Right cardiac atrium (tissue), 5 donors: ENCODE measurements around the gene KNSTRN. TPM values are rescaled to one million over a fixed set of nuclear protein-coding genes. Genes with fewer than 3 reads are reported as not detected.

ENCODE experiments used
- ATAC-seq, 2 donors: fragments of 200-7000 bp; cut with Tn5 transposase; one replicate each; pipeline versions ENCODE4 v1.8.0 to v1.9.1; 2020; ENCODE audit warnings: moderate library complexity in 2 of 2, mild to moderate bottlenecking in 1 of 2
- DNase-seq, 3 donors: peaks; one replicate each; pipeline ENCODE4 v3.0.0-alpha.2; 2020
- H3K27ac ChIP-seq: one replicate; pipeline ENCODE4 v1.5.1; 2013; ENCODE audit warnings: mild to moderate bottlenecking, low read length, control low read depth, moderate library complexity
- H3K27me3 ChIP-seq: one replicate; pipeline ENCODE4 v1.6.1; 2013; ENCODE audit not compliant: control insufficient read depth, insufficient read depth
- H3K4me1 ChIP-seq: one replicate; pipeline ENCODE4 v1.6.1; 2013; ENCODE audit warnings: low read length; ENCODE audit not compliant: control insufficient read depth, insufficient read depth
- H3K4me3 ChIP-seq: one replicate; pipeline ENCODE4 v1.5.1; 2013; ENCODE audit warnings: low read length, control low read depth
- H3K9me3 ChIP-seq: one replicate; pipeline ENCODE4 v1.6.1; 2013; ENCODE audit warnings: low read length; ENCODE audit not compliant: control insufficient read depth
- WGBS: extraction: QIAGEN DNeasy Blood & Tissue Kit; methylation state at CpG from one replicate; pipeline ENCODE4 v1.1.7; 2013; 5-methylcytosine and 5-hydroxymethylcytosine counted together
- intact Hi-C, 4 donors: fragments of 100-400 bp; cut with DNase I; formaldehyde crosslinking; loops; one replicate each; pipeline versions ENCODE4 v1.11.0 to v1.14.0; 2022 to 2023
- polyA plus RNA-seq: library from polyadenylated mRNA; stranded (reverse); fragments of 200-250 nt; gene quantifications from one replicate; pipeline ENCODE4 v1.2.3, GENCODE V29; 2013
- total RNA-seq, 4 donors: library from RNA; stranded (reverse); fragmentation: NEBNext Ultra II Directional; extraction: Animal tissue kit (Norgen Biotek cat#: 25700); gene quantifications; one replicate each; pipeline ENCODE4 v1.2.1, GENCODE V29; 2021
- donor health status: healthy with polysubstance abuse.
- donor health status: DM: no; HTN: yes; CAD: no.
- donor health status: DM: no; HTN: no; CAD: no.
- donor health status: DM: no; HTN: yes; CAD: no; lungs with severe emphysema.
- donor health status: DM: yes; HTN: yes; CAD: no.

Gene KNSTRN
- total and polyA plus RNA-seq, 5 donors: 8.9 to 10.0 (median 9.4) TPM

GRCh38 chr15:40339621-40339945 lies 42.9 kb upstream of the KNSTRN start:
- peak overlapping the region; percentile 92 for H3K27ac ChIP-seq
- no peak for ATAC-seq

GRCh38 chr15:40340038-40340739 lies 42.3 kb upstream of the KNSTRN start:
- DNase-seq (peak; percentile 85 to 95 (median 95)), ATAC-seq (peak; percentile 59 to 65)
- Histone ChIP-seq H3K9me3 (no peaks in the 10 kb centered on the region), H3K27ac (peak overlapping the region; percentile 92), H3K4me1 (peaks cover 19% of the 10 kb centered on the region), H3K27me3 (no peaks in the 10 kb centered on the region), H3K4me3 (peak overlapping the region; percentile 35)
- 15% methylated on average over 14 of the region's 14 CpGs for WGBS
- intact Hi-C loops: loop anchor here in 1 of 4 donors (5.0 kb wide), 1 partner anchor 82 kb away; no protein-coding TSS in a partner anchor

More at GRCh38 chr15:40339621-40339945, 42.9 kb upstream of the KNSTRN start:
- intact Hi-C loops: no loop called here
- H3K27me3 ChIP-seq: no peaks in the 10 kb centered on the region
- no peaks in the 10 kb centered on the region for H3K9me3 ChIP-seq
- WGBS: 61% methylated on average over 7 of the region's 7 CpGs
- DNase-seq: peak in 2 of 3 donors; percentile 60 to 75
- peak overlapping the region; percentile 35 for H3K4me3 ChIP-seq
- H3K4me1 ChIP-seq: peaks cover 22% of the 10 kb centered on the region

- Histone ChIP-seq H3K4me3 (peak within 1 kb of the TSS; percentile 35), H3K27me3 (no peaks in the 10 kb centered on the region), H3K9me3 (no peaks in the 10 kb centered on the region), H3K27ac (peak within 1 kb of the TSS; percentile 92), H3K4me1 (peaks cover 19% of the 10 kb centered on the region)
- WGBS: 15% methylated on average over 17 of the region's 17 CpGs
- ATAC-seq (peak; percentile 80), DNase-seq (peak; percentile 90 to 96 (median 95))
- intact Hi-C loops: loop anchor here in 1 of 4 donors (5.0 kb wide), 1 partner anchor 81 kb away; no protein-coding TSS in a partner anchor
Measured at GRCh38 chr15:40340740-40341400, 41.7 kb upstream of the KNSTRN start, which contains the start of gene CCDC9B. CCDC9B (minus strand) TSS chr15:40340939; CDS start chr15:40340819, 120 bp downstream.

GRCh38 chr15:40342416-40343320 lies 39.9 kb upstream of the KNSTRN start:
- Histone ChIP-seq H3K27ac (peak overlapping the region; percentile 38), H3K27me3 (no peaks in the 10 kb centered on the region), H3K4me3 (no peak overlapping the region), H3K4me1 (peaks cover 16% of the 10 kb centered on the region), H3K9me3 (no peaks in the 10 kb centered on the region)
- no peak for DNase-seq
- WGBS: 72% methylated on average over 7 of the region's 7 CpGs
- intact Hi-C loops: loop anchor here in 1 of 4 donors (5.0 kb wide), 1 partner anchor 80 kb away; no protein-coding TSS in a partner anchor
- no peak for ATAC-seq

- peak in 1 of 2 donors; percentile 54 for ATAC-seq
- Histone ChIP-seq H3K9me3 (no peaks in the 10 kb centered on the region), H3K4me1 (peaks cover 12% of the 10 kb centered on the region), H3K27ac (peak overlapping the region; percentile 38), H3K4me3 (no peak overlapping the region), H3K27me3 (no peaks in the 10 kb centered on the region)
- 56% methylated on average over 10 of the region's 10 CpGs for WGBS
- peak; percentile 62 to 68 (median 66) for DNase-seq
- intact Hi-C loops: loop anchor here in 1 of 4 donors (5.0 kb wide), 1 partner anchor 79 kb away; no protein-coding TSS in a partner anchor
Measured at GRCh38 chr15:40343512-40343911, 39.0 kb upstream of the KNSTRN start.

DNA sequence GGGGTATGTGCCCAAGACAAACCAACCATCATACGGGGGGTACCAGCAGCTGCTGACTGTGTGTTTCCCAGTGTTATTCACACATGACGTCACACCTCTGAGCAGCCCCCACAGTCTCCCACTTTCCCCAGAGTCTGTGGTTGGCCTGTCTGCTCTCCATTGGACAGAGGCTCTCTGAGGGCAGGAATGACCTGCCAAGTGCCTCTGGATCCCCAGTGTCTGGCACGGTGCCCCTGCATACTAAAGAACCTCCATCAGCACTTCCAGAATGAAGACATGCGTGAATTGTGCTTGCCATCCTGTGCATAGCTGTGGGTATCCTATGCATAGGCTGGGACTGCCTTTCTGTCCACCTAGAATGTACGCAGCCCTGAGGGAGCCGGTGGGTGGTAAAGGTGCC lies 38.3 kb upstream of the KNSTRN start:
- intact Hi-C loops: loop anchor here in 1 of 4 donors (5.0 kb wide), 1 partner anchor 78 kb away; no protein-coding TSS in a partner anchor
- no peak overlapping the region for H3K27ac ChIP-seq
- H3K4me3 ChIP-seq: no peak overlapping the region
- H3K9me3 ChIP-seq: no peaks in the 10 kb centered on the region
- DNase-seq: no peak
- ATAC-seq: no peak
- WGBS: 44% methylated on average over 6 of the region's 6 CpGs
- peaks cover 10% of the 10 kb centered on the region for H3K4me1 ChIP-seq
- no peaks in the 10 kb centered on the region for H3K27me3 ChIP-seq

GRCh38 chr15:40344631-40345120 lies 37.8 kb upstream of the KNSTRN start:
- WGBS: 47% methylated on average over 15 of the region's 15 CpGs
- Histone ChIP-seq H3K9me3 (no peaks in the 10 kb centered on the region), H3K4me3 (no peak overlapping the region), H3K4me1 (peaks cover 10% of the 10 kb centered on the region), H3K27me3 (no peaks in the 10 kb centered on the region), H3K27ac (no peak overlapping the region)
- ATAC-seq: peak in 1 of 2 donors; percentile 9
- peak; percentile 61 to 81 (median 81) for DNase-seq
- intact Hi-C loops: loop anchor here in 1 of 4 donors (5.0 kb wide), 1 partner anchor 78 kb away; no protein-coding TSS in a partner anchor

DNA sequence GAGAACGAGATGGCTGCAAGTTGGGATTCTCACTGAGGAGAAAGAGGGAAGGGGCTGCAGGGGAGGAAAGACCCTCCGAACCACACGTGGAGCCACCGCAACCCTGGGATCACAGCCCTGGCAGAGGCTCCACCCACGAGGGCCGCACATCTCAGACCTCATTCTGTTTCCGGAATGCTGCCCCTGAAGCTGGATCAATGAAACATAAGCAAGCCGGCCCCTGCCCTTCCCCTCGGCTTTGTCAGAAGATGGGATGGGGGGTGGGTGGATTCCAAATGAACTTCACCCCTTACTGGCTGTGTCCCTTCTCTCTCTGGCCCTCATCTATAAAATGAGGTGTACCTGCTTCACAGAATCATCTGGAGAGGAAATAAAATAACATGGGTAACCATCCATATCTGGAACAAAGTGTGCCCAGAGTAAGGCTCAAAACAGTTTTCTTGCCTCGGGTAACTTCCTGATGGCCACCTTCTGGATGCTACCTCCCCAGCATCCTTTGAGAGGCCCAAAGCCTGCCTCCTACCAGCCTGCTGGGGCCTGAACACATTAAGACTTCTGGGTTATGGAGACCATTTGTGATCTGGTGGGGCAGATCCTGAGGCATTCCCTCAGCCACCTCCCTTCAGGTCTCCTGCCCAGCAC lies 37.2 kb upstream of the KNSTRN start:
- intact Hi-C loops: no loop called here

DNA sequence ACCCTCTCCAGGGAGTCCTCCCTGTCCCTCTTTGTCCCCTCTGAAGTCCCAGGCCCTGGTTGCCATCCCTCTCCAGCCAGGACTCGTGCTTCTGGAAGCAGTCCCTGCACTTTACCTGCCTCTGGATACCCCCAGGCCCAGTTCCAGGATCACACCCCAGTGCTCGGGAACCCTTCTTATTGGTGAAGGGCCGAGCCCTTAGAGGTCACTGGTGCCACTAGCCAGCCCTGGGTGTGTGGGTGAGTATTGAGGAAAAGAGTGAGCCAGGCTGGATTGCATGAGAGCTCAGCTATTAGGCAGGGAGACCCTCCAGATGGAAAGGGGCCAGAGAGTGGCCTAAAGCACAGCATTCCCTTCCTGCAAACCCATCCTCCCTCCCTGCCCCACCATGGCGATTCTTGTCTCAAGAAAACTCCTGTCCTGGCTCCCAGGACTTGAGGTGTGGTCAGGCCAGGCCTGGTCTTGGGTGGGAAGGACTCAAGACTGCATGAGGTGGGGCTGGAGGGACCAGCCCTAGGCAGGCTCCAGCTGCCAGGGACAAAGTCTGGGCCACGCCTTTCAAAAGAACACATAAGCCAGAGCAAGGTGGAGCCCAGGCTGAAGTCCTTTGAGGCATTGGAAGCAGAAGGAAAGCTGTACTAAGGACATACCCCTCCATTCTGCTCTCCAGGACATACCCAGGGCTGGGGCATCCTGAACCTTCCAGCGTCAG lies 36.5 kb upstream of the KNSTRN start:
- intact Hi-C loops: no loop called here
- no peaks in the 10 kb centered on the region for H3K27me3 ChIP-seq
- H3K27ac ChIP-seq: no peak overlapping the region
- H3K9me3 ChIP-seq: no peaks in the 10 kb centered on the region
- no peak overlapping the region for H3K4me3 ChIP-seq
- WGBS: 95% methylated on average over 6 of the region's 6 CpGs
- no peak for ATAC-seq
- DNase-seq: peak in 1 of 3 donors; percentile 35
- peaks cover 6% of the 10 kb centered on the region for H3K4me1 ChIP-seq

More for the DNA sequence above, 37.2 kb upstream of the KNSTRN start:
- DNase-seq (no peak), ATAC-seq (no peak)
- 71% methylated on average over 10 of the region's 10 CpGs for WGBS
- no peaks in the 10 kb centered on the region for H3K9me3 ChIP-seq
- no peak overlapping the region for H3K4me3 ChIP-seq
- peaks cover 8% of the 10 kb centered on the region for H3K4me1 ChIP-seq
- H3K27ac ChIP-seq: no peak overlapping the region
- no peaks in the 10 kb centered on the region for H3K27me3 ChIP-seq
